ENCODE measurements around the gene KRT6A. TPM values are rescaled to one million over a fixed set of nuclear protein-coding genes. Genes with fewer than 3 reads are reported as not detected.

KRT6A gene
- total and polyA plus RNA-seq, 10 of the 15 experiments (the other 5 are each of a cell fraction or from before 2014, with no cell fraction given) = 0.96 TPM; not detected in 9

- FAIRE-seq = no peak
- 0% methylated on average over 1 of the region's 1 CpG for WGBS (ENCODE audit: insufficient coverage, insufficient replicate concordance, low lambda C conversion rate, missing lambda C conversion rate)
- BruUV-seq (replicated peaks) = no TSS peak
- POLR2A ChIA-PET = interaction anchor here (0.7 kb wide), 1 partner anchor 9 kb away, joined by 3 read pairs; no protein-coding TSS in a partner anchor
- RAD21 ChIA-PET (ENCODE audit: unreplicated experiment) = no interaction called here
- H3K36me3 ChIP-seq (ENCODE audit: control insufficient read depth in 2 of 2, insufficient read depth in 2 of 2, low read length in 1 of 2) = no peaks in the 10 kb centered on the region
- no peak overlapping the region for H3K4me3 ChIP-seq
- H3K27me3 ChIP-seq (replicated peaks in 1 of 2; ENCODE audit: control insufficient read depth in 2 of 2, insufficient read depth in 2 of 2, low read length in 1 of 2) = peaks cover 0 to 4% of the 10 kb centered on the region in 2 experiments; a peak in 2 of 4 replicates
- no peaks in the 10 kb centered on the region for H3K4me1 ChIP-seq (ENCODE audit: control insufficient read depth, insufficient read depth, low read length)
- CTCF ChIA-PET = interaction anchor here (1.1 kb wide), 1 partner anchor 141 kb away, joined by 3 read pairs; no protein-coding TSS in a partner anchor
- H4K20me1 ChIP-seq (ENCODE audit: control insufficient read depth, insufficient read depth) = no peaks in the 10 kb centered on the region
- ATAC-seq = no peak
- no peaks in the 10 kb centered on the region for H3K79me2 ChIP-seq (ENCODE audit: control insufficient read depth, insufficient read depth, low read length)
- no peak for DNase-seq (ENCODE audit: low read depth, low spot score)
- SMC1A ChIA-PET (ENCODE audit: uncharacterized antibody, unreplicated experiment) = interaction anchor here (1.1 kb wide), 1 partner anchor 9 kb away, joined by 3 read pairs; no protein-coding TSS in a partner anchor
- no peak overlapping the region for H3K27ac ChIP-seq (ENCODE audit: control insufficient read depth, insufficient read depth)
- no peaks in the 10 kb centered on the region for H3K9me3 ChIP-seq (replicated peaks; ENCODE audit: control insufficient read depth, insufficient read depth, low read length)
- H3K4me2 ChIP-seq (ENCODE audit: control insufficient read depth, insufficient read depth) = no peak overlapping the region
- no peak overlapping the region for H2AFZ ChIP-seq (ENCODE audit: control insufficient read depth, low read depth, low read length)
- intact Hi-C loops (cut with micrococcal nuclease; ENCODE audit: unreplicated experiment) (loop anchor here (10.0 kb wide), 1 partner anchor 128 kb away; no protein-coding TSS in a partner anchor), in situ Hi-C loops (cut with MboI) (no loop called here)
- TF ChIP-seq BCL11A (IDR thresholded peaks at IDR 0.05; ENCODE audit: low read depth, low read length) = no peak
- TF ChIP-seq SMAD5 (IDR thresholded peaks at IDR 0.05; ENCODE audit: low read depth) = no peak
- TF ChIP-seq ZNF384 (IDR thresholded peaks at IDR 0.05; ENCODE audit: borderline replicate concordance, low read depth, low read length) = no peak
- TF ChIP-seq MEF2A (IDR thresholded peaks at IDR 0.05; ENCODE audit: insufficient read depth, low read depth, low read length) = no peak
- TF ChIP-seq BHLHE40 (IDR thresholded peaks at IDR 0.05; ENCODE audit: borderline replicate concordance in 1 of 2, low read depth in 2 of 2, low read length in 1 of 2) = no peak
- no peak for TF ChIP-seq PKNOX1 (IDR thresholded peaks at IDR 0.05)
- no peak for TF ChIP-seq POLR2AphosphoS2 (IDR thresholded peaks at IDR 0.05; ENCODE audit: low read depth, low read length)
- TF ChIP-seq CUX1 (IDR thresholded peaks at IDR 0.05; ENCODE audit: insufficient replicate concordance, low read depth, low read length) = no peak
- no peak for TF ChIP-seq EZH2 (IDR thresholded peaks at IDR 0.05; ENCODE audit: borderline replicate concordance, control insufficient read depth, low read depth, low read length)
- no peak for TF ChIP-seq ZZZ3 (IDR thresholded peaks at IDR 0.05; ENCODE audit: control insufficient read depth, insufficient read length, low read depth)
- TF ChIP-seq NFYA (IDR thresholded peaks at IDR 0.05; ENCODE audit: borderline replicate concordance, low read depth, low read length) = no peak
- TF ChIP-seq SUPT20H (IDR thresholded peaks at IDR 0.05; ENCODE audit: borderline replicate concordance, control insufficient read depth, low read depth, low read length) = no peak
- no peak for TF ChIP-seq KLF5 (IDR thresholded peaks at IDR 0.05; ENCODE audit: partially characterized antibody)
- TF ChIP-seq DPF2 (IDR thresholded peaks at IDR 0.05) = no peak
- no peak for TF ChIP-seq TARDBP (IDR thresholded peaks at IDR 0.05; ENCODE audit: borderline replicate concordance)
- no peak for TF ChIP-seq BMI1 (IDR thresholded peaks at IDR 0.05; ENCODE audit: borderline replicate concordance)
- no peak for TF ChIP-seq RB1 (IDR thresholded peaks at IDR 0.05; ENCODE audit: borderline replicate concordance)
- no peak for TF ChIP-seq BACH1 (IDR thresholded peaks at IDR 0.05; ENCODE audit: borderline replicate concordance)
- no peak for TF ChIP-seq PAX8 (IDR thresholded peaks at IDR 0.05)
- H3K9ac ChIP-seq (ENCODE audit: control insufficient read depth, insufficient read depth, low read length) = no peak overlapping the region
Observed at GRCh38 chr12:52502877-52503276, 9.8 kb upstream of the KRT6A start.

Data from GM12878 (cell line).